DMS153 treated with DMSO at 0.1 percent for 48 hours (cell line): Measurements from ENCODE around the gene RUNX1.

ENCODE experiments used
- DNase-seq: peaks from one replicate; lab custom pipeline; 2025; ENCODE audit not compliant: unreplicated experiment; lab: John Stamatoyannopoulos, UW

Gene RUNX1

DNA sequence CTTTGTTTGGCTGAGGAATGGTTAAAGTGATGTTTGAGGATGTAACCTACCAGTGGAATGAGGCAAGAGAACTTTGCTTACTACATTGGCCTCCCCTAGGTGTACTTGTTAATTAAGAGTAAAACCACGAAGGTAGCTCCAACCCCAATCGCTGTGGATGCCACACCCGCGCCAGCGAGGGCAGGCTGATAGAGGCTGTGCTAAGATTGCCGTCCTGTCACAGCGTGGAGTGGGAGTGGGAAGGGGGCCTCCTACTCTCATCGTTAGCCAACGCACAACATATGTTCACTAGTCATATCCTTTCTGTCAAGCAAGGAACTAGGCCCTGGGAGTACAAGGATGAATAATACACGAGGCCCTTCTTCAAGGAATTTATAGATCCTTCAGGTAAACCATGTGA is 99.6 kb downstream of the RUNX1 start:
- no peak for DNase-seq

DNA sequence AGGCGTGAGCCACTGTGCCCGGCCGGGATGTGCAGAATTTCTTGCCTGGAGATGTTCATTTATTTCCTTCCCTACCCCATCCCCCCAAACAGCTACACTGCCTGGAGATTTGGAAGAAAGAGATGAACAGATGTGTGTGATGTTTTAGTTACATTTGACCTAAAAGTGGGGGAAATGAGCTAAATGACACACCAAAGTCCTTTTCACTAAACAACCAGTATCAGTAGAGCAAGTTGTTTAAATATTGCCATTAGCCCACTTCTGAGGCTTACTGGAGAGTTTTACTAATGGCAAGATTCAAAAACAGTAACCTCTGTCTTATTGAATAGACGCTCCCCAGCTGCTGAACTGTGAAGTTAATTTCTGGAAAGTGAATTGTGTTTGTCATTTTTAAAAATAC is 100.1 kb downstream of the RUNX1 start:
- no peak for DNase-seq

DNA sequence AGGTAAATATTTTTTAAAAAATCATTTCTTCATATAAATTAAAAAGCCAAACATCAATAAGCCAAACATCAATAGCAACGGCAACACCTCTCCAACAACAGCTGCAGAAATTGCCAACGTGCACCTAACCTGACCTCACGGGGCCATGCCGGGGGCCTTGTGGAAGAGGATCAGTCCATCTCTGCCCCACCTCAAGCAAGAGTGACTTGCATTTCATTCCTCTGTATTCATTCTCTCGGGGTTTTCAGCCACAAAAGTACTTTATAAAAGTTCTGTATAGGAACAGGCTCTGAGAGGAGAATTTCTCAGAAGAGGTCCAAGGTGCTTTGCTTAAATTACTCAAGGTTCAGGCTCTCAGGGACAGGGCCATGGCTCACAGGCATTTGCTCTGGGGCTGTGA is 100.9 kb downstream of the RUNX1 start:
- DNase-seq: no peak

DNA sequence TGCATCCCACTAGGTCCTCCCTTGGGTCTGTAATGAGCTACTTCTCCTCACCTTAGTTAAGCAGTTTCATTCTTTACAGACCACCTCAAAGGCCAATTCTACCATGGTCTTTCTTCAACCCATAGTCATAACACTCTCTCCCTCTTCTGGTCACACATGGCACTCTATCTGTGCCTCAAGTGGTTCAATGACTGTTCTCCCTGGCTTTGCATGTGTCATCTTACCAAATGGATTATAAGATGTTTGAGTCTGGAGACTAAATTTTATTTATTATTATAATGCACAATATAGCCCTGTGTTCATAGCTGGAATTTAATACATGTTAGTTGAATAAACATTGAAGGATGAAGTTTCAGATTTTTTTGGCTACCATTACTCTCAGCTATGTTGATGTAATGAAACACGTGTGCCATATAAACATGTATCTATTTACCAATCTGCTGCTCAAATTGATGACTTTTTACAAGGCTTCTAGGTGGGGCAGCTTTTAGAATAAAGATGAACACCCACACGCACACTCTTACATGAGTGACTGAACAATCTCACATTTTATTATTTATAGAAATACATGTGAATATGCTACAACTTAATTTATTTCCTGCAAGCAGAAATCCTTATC is 102.1 kb downstream of the RUNX1 start:
- DNase-seq: no peak

DNA sequence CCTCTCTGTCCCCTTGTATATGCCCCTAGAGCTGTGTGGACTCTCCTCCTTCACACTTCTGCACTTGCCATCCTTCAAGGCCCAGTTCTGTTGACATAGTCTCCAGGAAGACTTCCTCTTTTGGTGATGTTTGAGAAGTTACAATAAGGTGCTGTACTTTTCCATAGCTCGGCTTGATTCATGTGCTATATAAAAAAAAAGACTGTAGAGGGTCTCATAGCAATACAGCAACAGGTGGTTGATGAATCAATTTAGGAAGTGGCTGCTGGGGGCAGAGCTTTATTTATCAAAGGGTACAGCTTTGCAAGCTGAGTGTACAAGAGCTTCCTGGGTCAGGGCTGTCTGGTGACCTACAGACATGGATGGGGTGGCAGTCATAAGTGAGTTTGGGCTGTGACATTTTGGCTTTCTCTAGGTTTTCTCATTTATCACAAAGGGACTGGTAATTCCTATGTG is 102.7 kb downstream of the RUNX1 start:
- no peak for DNase-seq

DNA sequence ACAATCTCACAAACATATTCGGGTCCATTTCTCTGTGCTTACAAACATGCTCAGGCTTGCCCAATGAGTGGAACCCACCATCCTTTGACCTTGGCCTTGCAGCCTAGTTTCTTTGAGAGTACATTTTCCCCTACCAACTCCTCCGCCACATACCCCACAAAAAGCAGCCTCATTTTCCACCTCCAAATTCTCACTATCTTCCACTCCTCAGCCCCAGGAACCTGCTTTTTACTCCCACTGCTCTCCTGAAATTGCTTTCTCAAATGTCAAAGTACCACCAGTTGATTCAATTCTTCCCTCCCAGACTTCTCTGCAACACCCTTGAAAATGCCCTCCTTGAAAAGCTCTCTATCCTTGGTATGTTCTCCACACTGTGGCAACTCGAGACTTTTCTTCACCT is 103.8 kb downstream of the RUNX1 start:
- DNase-seq: no peak

DNA sequence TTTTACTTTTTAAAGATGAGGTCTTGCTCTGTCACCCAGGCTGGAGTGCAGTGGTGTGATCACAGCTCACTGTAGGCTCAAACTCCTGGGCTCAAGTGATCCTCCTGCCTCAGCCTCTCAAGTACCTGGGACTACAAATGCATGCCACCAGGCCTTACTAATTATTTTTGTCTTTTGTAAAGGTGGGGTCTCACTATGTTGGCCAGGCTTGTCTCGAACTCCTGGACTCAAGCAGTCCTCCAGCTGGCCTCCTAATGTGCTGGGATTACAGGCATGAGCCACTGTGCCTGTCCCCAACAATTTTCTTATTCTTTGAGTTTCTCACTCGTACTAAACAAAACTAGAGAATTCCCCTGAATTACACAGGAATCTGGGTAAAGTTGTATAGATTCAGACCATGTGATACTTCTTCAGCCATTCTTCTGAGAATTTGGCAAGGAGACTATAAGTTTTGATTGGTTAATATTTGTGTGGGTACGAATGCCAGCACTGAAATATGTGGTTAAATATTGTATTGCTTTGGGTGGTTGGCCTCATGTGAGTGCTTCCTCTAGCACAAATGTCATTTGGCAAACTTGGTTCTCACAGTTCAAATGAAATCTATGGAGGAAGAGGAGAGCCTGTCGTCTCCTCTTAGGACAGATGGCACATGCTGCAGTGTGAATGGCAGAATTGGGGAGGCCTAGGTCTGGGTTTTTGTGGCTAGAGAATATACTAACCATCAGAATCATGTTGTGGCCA is 104.9 kb downstream of the RUNX1 start:
- no peak for DNase-seq

DNA sequence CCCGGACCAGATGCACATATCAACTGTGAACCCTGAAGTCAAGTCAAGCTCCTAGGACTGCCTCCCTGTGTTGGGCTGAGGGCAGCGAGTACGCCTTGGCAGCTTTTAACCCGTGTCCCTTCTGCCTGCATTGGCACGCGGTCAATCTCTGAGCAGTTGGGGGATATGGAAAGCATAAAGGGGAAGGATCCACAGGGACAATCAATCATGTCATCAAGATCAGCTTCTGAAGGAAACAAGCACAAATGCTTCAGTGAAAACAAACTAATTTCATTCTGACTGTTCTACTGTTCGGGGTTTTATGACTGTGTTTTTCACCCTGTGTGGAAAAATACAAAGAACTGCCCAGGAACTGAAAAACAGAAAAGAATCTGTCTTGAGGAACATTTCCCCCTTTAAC is 106.2 kb downstream of the RUNX1 start:
- no peak for DNase-seq

DNA sequence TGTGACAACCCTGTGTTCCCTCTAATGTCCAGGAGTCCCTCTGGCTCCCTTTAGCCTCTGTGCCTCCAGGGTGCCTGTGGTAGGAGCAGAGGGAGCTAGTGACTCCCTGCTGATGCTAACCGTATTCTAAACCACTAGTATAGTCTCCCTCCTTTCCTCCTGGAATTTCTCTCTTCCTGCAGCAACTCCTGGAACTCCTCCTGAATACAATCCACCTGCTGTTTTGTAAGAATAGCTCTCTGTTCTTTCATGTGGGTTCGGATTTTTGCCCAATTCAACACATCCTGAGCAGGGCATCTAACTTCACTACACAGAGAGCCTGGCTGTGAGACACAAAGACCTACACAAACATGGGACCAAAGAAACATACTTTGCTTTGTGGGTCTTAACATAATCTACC is 107.9 kb downstream of the RUNX1 start:
- DNase-seq: no peak

DNA sequence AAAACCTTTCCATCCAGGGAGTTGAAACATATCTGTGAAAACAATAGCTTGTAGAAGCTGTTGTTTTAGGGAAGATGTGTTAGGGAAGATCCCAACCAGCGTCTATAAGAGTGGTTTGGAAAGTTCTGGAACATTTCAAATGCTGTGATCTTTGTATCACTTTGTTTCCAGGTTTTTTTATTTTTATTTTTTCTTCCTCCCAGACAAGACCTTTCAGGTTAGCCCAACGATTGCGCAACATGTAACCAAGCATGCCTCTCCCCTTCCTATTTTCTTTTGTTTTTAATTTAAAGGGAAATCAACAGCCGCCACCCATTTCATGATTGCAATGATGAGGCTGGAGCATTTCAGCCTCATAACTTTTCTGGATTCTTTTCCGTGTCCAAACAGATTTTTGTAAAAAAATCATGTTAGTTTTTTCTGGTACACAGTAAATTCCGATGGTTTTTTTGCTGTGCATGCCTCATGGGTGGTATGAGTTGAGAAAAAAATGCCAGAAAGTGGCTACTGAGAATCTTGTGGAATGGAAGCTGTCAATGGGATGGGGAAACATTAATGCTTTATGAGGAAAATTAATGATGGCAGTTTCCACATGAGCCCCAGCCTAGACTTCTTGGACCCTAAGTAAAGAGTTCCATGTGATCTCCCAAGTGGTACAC is 109.3 kb downstream of the RUNX1 start:
- no peak for DNase-seq

DNA sequence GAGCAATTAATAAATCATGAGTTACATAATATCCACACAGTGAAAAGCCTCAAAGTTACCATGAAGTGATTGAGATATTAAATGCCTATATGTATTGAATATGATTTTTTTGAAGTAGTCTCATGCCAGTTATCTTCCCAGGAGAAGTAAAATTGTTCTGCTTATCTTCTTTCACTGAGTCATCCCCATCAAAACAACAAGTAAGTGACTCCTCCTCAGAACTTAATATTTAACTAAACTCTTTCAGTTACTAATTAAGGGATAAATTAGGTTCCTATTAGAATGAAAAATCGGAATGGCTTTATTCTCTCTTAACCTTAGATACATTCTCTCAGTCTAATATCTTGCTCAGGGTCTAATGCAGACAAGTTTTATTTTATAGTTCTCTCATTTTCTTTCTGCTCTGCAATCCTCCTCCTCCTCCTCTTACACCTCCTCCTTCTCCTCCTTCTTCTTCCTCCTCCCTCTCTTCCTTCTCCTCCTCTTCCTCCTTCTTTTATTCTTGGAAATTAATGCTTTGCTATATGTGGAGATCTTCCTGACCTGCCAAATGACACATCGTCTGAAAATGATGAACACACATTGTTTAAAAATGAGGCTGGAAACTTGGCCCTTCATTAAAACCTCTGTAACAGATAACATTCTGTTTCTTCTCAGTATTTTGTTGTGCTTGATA is 110.9 kb downstream of the RUNX1 start:
- DNase-seq: no peak

DNA sequence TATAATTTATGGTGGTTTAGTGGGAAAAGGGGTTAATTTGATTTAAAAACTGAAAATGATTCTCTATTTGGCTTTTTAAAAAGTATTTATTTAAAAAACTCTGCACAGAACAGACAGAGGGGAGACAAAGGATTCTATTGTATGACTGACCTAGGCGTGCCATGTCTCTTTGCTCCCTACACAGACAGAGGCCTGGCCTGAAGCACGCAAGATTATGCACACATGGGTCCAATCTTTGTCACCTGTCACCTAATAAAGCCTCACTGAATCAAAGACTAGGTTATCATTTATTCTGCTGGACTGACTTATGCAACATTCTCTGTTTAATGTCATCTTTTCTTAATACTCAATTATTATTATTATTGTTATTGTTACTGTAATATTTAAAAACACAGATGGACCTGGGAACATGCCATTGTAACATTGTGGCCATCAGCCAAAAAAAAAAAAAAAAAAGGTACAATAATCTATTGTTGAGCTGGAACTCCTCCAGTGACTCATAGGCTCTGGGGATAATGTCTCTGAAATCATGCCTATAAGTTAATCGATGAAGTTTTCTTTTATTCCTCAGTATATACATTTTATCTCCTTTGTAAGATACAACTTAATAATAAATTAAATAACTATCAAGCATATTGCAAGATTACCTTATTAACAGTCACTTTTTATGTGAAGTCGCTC is 112.1 kb downstream of the RUNX1 start:
- DNase-seq: no peak

DNA sequence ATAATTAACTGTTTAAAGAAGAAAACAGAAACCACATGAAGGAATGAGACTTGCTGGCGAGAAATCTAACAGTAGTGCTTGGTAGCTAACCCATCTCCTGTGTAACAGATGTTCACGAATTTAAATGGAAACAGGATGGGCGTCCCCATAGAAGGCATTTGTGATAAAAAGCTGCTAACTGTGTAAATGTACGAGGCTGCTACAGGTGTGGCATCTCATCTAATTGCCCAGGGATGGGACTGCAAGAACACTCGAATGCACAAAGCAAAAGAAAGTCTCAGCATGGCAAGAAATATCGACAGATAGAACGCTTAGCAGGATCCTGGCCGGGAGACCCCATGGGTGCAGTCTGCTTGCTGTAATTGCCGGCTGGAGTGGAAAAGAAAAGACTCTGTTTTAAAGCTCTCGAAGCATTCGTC is 112.7 kb downstream of the RUNX1 start:
- no peak for DNase-seq

DNA sequence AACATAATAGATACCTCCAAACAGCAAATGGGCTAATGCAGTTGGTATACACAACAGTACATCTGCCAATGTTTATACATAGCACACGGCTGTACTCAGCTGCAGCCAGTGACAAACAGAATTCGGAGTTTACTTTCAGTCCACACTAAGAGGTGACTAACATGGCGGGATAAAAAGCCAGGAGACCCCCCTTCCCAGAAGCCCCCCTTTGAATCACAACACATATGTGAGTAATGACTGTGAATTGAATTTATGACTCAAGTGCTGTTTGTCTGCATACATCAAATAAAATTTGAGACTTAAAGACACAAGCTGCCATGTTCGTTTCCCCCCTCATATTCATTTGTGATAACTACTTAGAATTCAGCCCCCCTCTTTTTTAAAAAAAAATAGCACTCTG is 113.2 kb downstream of the RUNX1 start:
- DNase-seq: no peak

DNA sequence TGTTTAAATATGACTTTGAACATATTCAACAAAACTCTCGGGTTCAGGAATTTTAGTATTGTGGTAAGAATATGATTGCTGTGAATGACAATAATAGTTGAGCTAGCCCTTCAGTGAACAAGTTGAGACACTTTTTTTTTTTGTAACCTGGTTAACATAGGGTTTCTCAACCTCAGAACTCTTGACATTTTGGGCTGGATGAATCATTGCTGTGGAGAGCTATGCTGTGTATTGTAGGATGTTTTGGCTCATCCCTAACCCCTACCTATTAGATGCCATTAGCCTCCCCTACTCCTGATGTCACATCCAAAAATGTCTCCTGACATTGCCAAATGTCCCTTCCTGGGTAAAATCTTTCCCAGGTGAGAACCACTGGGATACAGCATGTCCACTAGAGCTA is 113.7 kb downstream of the RUNX1 start:
- no peak for DNase-seq

DNA sequence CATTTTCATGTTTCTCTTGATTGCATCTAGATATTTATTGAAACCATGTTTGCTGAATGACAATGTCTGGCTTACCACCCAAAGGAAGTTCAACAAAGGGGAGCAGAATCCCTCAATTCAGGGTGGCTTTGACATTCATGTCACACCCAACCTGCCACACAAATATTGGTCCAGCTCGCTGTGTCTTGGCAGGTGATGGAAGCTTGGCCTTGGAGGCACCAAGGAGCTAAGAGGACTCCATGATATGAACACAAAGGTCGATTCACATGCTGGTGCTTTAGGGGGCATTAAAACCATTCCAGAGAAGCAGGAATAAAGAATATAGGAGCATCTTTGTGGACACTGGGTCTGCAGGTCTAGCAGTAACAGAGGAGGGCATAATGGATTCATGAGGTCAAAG is 114.8 kb downstream of the RUNX1 start:
- DNase-seq: no peak

DNA sequence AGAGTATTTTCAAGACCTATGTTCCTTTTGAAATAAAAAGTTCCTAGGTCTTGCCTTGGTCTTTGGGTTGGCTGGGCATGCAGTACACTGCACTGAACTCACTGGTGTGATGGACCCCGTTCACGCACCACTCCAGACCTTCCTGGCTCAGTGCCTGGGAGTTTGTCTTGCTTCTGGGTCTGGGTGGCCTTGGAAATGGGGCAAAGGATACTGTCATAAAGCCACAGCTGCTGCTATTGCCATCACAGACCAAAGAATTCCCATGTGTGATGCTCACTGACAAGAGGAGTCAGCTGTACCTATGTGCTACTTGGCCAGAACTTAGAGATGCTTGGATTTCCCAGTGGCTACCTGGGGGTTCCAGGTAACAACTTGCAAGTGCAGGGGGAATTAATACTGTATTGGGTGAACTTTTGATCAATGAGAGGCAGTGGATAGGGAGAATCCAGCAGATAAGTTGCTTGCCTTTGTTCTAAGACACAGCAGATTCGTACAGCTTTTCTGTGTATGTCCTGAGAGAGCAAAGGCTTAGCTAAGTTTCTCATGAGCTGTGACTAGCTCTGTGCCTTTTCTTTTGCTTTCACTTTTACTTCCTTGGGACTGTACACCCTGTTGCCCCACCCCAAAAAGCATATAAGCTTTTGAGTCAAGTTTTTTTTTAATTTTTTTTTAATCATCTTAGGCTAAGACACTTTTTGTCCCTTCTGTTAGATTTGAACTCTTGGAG is 115.3 kb downstream of the RUNX1 start:
- no peak for DNase-seq

DNA sequence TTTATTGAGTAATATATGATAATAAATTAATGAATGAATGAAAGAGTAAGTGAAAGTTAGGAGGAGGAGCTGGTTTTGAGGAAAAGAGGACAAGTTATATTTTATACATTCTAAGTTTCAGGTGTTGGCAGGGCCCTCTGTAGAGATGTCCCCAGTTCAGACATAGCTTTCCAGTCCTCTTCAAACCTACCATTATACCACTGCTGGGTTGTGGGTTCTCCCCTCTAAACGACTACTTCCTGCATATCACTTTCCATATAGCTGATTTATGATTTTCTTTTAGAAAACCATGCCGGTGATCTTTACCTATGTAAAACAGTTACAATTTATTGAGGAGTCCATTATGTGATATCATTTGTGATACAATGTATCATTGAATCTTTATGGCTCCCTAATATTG is 116.9 kb downstream of the RUNX1 start:
- DNase-seq: no peak

DNA sequence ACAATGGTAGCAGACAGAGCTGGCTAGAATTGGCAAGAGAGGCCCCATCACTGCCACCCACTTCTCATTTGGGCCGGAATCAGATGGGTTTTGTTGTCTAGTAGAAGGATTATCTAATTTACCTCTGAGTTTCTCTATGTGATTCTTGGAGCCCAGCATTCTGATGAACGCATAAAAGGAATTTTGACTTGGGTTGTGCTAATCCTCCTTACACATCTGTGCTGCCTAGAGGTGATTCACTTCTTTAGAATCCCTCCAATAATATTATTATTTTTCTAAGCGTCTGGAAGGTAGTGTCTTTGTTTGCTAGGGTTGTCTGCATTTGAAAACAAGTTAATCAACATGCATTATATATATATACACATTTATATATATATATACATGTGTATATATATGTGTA is 118.1 kb downstream of the RUNX1 start:
- DNase-seq: no peak

DNA sequence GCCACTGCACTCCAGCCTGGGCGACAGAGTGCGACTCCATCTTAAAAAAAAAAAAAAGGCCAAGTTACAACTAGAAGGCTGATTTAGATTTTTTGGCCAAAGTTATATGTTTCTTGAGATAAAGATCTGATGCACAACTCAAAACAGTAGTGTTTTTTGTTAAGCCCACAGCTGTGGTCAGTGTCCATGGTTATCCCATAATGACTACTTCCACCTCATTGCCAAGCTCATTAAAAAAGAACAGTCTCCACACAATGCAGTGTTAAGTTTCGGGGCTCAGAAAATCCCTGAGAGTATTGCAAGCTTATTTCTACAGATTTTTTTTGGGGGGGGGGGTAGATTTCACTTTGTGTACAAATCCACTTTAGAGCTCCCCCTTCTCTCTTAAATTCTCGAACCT is 120.5 kb downstream of the RUNX1 start:
- DNase-seq: no peak

DNA sequence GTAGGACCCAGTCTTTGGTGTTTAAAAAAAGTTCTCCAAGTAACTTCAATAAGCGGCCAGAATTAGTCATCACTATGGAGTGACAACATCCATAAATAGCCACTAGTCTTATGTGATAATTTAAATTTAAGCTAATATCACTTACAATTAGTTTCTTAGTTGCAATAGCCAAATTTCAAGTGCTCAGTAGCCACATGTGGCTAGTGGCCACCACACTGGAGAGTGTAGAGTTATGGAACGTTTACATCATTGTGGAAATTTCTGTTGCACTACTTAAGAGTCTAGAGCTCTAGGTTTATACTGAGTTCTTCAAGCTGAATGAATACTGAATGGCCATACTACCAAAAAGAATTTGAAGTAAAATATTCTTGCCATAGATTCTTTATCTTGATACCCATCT is 121.1 kb downstream of the RUNX1 start:
- no peak for DNase-seq
